Measurements from ENCODE around the gene XPC.
A peak's percentile ranks its signal among the peaks of the same experiment; 100 is the strongest.

XPC gene

DNA sequence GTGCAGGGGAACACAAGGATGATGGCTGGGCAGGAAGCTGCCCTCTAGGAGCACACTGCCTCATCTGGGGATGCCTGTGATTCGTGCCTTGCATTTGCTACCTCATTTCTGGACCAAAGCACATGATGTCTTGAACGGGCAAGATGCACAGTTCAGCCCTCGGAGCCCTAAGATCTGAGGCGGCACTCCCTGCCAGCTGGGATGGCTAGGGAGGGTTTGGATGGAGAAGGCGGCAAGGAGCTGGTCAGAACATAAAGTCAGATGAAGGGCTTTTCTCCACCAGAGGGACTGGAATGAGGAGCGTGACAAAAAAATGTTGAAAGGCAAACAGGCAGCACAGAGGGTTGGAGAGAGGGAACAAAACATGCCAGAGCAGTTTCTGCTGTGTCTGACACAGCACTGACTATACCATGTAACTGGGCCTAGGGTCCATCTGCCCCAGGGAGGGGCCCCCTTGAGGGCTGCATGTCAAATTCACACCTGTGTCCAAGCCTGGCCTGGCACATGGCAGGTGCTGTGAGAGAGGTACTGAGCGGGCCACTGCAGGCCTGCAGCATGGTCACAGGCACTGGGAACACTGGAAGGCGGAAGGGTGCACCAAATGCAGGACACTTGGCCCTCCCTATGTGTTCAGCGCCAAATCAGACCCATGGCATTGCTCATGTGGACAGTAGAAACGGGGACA is 31.9 kb downstream of the XPC start:
- DNase-seq: no peak

DNA sequence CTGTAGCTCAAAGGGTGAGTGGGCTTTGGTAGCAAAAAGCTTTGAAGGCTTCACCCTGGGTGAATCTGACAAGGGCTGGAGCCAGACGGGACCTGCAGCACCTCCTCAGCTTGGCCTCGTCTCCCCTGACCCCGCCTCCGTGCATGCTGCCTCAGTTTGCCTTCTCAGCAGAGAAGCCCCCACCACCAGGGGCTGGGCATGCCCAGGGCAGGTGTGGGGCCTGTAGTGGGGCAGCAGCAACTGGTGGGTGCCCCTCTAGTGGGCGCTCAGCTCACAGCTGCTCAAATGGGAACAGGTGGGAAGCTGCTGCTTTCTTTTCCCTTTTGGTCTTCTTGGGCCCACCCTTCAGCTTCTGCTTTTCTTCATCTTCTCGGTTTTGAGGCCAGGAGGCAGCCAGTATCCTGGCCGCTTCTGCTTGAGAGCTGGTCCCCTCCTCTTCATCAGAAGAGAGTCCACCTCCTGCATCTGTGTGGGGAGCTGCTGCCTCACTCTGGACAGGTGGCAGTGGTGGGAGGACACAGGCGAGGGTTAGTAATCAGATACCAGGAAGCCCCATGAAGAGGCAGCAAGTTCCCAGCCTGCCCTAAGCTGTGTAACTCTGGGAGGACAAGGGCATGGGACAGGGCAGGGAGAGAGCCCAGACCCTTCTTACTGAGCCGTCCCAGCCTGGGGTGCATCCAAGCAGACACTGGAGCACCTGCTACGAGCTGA is 32.6 kb downstream of the XPC start:
- DNase-seq: no peak

DNA sequence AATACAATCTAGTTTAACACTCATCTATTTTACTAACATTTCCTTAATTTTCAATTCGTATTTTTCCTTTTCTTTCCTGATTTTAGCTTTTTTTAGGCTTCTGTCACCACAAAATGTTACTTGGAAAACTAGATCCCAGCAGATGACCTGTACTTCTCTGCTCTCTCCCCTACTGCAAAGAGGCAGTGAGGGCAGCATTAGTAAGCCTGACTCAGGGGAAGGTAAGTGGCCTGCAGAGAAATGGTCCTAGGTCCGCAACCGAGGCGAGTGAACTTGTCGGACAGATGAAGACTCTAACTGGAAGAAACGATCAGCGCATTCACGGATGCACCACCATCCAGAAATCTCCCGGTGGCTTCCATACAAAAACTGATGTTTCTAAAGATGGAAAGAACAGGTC is 33.2 kb downstream of the XPC start:
- DNase-seq: no peak

DNA sequence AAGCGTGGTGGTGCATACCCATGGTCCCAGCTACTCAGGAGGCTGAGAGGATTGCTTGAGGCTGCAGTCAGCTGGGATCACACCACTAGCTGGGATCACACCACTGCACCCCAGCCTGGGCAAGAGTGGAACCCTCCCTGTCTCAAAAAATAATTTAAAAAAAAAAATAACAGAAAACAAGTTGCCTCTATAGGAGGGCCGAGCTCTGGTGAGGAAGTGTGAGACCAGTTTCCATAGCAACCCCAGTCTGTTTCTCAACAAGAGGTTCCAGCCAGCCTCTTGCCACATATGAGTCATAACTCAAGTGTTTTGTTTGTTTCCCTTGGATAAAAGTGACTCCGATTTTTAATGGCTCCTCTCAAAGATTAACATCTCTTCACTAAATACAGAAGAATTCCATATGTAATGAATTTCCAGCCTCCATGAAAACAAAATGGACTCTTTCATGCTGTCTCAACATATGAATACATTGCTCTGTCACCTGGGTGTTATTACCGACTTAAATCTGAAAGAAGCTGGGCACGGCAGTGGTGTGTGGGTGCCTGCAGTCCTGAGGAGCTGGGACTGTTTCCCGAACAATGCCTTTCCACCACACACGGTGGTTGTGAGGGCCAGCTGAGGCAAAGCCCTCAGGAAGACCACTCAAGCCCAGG is 33.9 kb downstream of the XPC start:
- peak; percentile 92 for DNase-seq

DNA sequence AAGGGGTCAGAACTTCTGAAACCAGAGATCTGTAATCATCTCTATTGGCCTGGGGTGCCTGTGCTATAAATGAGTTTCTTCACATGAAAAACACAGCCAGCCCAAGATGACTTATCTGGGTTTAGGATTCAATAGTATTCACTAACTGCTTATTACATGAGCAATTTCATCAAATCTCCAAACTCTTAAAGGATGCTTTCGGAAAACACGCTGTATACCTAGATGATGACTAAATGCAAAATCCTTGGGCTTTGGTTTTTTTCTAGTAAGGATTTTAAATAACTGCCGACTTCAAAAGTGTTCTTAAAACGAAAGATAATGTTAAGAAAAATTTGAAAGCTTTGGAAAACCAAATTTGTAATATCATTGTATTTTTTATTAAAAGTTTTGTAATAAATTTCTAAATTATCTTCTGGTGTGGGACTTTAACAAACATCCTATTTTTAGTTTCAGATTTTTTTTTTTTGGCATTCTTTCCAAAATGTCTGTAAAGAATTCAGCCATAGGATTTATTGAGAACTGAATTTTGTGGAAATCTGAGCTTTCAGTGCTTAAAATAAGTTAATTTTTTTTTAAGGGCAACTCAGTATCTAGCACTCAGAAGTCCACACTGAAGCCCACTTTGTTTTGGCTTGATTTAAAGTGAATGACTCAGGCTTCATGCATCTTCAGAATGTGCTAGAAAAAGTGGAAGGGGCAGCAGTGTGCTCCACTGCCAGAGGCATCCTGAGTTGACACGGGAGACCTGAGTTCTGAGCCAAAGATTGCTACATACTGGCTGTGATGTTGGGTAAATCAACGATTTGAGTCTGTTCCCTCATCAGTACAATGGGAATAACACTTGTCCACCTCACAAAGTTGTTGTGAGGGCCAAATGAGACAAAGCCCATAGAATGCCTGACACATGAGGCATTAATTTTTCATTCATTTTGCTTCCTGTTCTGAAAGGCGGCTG is 34.9 kb downstream of the XPC start:
- no peak for DNase-seq

DNA sequence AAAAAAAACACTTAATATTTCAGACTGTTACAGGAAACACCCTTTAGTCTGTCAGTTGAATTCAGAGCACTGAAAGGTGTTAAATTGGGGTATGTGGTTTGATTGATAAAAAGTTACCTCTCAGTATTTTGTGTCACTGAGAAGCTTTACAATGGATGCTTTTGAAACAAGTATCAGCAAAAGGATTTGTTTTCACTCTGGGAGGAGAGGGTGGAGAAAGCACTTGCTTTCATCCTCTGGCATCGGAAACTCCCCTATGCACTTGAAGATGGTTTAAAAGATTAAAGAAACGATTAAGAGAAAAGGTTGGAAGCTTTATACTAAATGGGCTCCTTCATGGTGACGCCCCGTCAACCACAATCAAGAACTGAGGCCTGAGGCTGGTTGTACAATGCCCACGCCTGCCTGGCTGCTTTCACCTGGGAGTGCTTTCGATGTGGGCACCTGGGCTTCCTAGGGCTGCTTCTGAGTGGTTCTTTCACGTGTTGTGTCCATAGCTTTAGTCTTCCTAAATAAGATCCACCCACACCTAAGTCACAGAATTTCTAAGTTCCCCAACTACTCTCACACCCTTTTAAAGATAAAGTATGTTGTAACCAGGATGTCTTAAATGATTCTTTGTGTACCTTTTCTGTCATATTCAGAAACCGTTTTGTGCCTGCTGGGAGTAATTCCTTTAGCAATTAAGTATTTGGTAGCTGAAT is 35.7 kb downstream of the XPC start:
- DNase-seq: no peak

DNA sequence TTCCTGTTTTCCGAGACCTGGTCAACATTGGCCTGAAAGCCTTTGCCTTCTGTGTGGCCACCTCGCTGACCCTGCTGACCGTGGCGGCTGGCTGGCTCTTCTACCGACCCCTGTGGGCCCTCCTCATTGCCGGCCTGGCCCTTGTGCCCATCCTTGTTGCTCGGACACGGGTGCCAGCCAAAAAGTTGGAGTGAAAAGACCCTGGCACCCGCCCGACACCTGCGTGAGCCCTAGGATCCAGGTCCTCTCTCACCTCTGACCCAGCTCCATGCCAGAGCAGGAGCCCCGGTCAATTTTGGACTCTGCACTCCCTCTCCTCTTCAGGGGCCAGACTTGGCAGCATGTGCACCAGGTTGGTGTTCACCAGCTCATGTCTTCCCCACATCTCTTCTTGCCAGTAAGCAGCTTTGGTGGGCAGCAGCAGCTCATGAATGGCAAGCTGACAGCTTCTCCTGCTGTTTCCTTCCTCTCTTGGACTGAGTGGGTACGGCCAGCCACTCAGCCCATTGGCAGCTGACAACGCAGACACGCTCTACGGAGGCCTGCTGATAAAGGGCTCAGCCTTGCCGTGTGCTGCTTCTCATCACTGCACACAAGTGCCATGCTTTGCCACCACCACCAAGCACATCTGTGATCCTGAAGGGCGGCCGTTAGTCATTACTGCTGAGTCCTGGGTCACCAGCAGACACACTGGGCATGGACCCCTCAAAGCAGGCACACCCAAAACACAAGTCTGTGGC is 36.6 kb downstream of the XPC start:
- no peak for DNase-seq

DNA sequence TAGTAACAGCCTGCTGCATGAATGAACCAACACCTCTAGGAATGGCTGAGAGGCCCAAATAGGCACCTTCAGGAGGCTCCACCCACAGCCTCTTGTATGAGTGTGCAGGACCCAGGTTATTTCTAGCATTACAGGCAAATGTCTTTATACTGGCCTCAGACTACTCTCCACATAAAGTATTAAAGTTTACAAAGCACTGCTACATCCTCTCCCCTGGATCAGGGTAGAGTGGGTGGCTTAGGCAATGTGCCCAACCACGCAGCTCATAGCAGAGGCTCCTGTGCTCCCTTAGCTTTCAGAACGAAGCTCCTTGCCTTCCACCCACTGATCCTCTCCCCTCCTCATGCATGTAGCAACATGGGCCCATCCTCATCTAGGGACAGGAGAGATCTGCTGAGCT is 37.3 kb downstream of the XPC start:
- no peak for DNase-seq

DNA sequence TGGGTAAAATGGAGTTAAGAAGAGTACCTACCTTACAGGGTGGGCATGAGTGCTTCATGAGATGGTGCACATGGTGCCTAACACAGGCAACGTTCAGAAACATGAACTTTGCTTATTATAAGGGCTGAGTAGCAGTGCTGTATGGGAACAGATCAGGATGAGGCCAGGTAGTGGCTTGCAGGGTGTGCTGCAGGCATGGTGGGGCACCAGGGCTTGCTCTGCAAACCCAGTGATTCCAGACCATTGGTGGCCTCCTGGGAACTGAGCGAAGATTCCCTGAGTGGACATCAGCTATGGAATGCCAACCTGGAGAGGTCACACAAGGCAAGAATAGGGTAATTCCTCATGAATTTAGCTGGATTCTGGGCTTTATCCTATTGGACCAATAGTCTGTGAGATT is 37.7 kb downstream of the XPC start:
- DNase-seq: no peak

DNA sequence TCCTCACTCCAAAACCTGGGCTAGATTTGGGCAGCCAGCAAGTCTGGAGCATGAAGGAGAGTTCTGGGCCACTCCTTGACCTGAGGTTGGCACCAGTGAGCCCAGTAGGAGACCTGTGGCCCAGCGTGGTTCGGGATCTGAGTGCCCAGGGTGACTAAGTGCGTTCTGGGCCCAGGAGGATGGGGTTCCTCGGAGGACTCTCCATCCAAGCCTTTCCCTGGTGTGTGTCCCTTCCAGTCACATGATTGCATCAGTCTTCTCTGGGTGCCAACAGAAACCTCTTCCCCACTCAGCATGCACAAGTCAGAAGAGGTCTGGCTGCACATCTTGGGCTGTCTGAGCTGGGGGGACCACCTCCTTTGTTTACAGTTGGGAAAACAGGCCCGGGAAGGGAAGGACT is 38.6 kb downstream of the XPC start:
- no peak for DNase-seq

DNA sequence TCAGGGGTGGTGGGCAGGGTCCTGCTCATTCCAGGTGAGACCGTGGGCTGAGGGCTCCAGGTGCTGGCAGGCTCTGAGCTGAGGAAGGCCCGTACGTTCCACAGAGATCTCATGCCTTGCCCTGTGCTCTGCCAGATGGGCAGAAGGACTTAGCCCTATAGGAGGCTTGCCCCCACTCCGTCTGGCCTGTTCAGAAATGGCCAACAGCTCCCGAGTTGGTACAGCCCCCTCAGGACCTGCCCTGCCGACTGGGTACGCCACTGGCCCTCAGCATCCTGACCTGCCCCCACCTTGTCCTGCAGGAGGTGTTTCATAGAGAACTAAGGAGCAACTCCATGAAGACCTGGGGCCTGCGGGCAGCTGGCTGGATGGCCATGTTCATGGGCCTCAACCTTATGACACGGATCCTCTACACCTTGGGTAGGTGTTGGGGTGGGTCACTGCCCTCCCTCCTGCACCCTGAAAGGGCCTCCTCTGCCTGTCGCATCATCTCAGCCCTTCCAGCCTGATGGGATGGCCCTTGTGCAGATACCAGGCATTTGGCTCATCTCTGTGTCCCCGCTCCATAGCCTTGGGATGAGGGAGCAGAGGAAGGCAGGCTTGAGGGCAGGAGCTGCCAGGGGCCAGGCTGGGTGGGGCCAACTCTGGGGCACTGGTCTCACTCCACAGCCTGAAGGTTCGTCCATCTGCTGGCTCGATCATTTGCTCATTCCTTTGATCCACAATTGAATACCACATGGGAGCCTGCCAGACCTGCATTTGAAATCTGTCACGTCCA is 39.3 kb downstream of the XPC start:
- DNase-seq: no peak

DNA sequence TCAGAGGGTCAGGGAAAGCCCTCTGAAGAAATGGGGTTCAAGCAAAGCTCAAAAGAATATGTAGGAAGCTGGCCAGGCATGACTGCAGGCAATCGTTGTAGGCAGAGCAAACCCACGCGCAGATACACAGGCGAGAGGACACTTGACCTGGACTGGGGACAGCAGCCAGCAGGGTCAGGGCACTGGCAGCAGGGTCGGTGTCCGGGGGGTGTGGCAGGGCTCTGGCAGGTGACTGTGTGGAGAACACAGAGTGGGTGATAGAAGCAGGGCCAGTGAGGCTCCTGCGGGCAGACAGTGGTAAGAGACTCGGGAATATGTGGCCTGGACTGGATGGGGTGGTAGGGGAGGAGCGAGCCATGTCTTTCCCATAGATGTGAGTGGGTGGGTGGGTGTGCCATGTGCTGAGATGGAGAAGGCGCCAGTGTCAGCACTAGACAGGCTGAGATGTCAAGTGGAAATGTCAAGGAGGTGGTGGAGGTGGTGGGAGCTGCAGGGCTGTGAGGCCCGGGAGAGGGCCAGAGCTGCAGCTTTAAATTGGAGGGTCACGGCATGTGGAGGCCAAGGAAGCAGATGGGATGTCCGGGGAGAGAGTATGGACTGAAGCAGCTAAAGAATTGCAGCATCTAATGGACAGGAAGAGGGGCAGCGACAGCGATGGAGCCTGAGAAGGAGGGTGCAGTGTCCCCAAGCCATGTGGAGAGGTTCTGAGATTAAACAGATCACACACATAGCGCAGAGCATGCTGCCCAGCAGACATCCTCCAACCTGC is 40.1 kb downstream of the XPC start:
- DNase-seq: no peak

DNA sequence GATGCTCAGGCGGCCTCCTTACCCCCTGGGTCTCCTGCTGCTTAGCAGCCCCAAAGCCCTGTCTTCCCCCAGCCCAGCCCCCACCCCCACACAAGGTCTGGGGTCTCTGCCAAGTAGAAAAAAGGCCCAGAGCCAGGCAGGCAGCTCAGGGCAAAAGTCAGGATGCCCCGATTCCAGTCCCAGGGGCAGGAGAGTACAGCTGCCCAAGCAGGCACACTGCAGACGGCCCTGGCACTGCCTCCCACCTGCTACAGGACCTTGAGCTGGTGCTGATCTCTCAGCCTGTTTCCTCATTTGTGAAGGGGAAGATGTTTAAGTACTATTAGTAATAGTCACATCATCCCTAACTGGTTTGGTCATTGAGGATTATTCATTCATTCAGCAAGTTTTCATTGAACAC is 41.0 kb downstream of the XPC start:
- DNase-seq: no peak

DNA sequence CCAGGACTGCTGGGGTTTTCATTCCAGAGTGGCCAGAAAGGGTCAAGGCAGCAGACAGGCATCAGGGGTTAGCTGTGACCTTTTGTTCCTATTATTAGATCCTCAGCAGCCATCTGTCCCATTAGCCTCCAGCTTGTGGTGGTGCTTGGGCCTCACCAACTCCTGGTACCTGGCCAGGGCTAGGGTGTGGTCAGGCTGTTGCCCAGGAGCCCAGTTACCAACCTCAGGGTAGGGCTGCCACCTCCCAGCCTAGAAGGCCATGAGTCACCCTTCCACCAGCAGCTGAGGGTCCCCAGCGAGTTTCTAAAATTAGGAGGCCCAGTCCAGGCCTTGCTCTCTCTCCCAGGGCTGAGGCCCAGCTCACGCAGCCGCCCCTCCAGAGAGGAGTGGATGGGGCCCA is 41.4 kb downstream of the XPC start:
- no peak for DNase-seq

DNA sequence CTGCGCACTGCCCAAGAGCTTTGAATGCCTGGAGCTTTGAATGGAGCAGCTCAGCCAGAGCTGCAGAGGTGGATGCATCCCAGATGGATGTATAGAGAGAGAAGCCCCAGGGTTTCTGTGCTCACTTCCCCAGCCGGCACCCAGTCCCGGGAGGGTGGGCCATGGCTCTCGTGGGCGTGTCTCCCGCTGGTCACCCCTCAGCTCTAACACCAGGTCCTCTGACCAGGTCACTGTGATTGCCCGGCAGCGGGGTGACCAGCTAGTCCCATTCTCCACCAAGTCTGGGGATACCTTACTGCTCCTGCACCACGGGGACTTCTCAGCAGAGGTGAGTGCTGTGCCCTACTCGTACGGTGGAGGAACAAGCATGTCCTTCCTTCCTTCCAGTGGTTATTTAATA is 42.8 kb downstream of the XPC start:
- DNase-seq: no peak

DNA sequence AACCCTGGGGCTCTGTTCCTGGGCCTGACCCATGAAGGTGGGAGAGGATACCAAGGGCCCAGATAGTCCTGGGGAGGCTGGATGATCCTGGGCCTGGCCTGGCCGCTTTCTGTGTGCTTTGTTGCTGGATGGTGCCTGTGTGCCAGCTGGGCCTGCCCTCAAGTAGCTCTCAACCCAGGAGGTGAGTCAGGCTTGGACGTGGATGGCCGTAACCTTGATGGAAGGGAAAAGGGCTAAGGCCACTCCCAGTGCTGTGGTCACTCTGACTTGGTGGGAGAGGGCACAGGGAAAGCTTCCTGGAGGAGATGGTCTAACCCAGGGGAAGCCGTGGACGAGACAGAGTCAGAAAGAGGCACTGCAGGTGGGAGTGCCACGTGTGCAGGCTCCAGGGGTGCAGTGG is 44.1 kb downstream of the XPC start:
- DNase-seq: no peak

DNA sequence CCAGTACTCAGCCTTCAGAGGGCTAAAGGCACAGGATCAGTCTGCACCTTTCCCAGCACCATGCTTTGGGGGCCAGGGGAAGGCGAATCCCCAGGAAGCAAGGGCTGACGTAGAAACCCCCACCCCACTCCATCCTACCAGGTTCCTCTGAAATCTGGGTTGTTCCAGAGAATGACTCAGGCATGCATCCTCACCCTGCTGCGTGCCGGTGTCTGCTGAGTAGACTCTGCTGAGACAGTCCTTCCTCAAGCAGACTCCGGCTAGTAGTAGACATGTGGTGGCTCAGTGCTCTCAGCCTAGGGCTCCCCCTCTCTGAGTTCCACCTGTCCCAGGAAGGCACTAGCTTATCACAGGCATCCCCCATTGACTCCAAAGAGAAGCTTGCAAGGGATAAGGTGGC is 44.5 kb downstream of the XPC start:
- no peak for DNase-seq

DNA sequence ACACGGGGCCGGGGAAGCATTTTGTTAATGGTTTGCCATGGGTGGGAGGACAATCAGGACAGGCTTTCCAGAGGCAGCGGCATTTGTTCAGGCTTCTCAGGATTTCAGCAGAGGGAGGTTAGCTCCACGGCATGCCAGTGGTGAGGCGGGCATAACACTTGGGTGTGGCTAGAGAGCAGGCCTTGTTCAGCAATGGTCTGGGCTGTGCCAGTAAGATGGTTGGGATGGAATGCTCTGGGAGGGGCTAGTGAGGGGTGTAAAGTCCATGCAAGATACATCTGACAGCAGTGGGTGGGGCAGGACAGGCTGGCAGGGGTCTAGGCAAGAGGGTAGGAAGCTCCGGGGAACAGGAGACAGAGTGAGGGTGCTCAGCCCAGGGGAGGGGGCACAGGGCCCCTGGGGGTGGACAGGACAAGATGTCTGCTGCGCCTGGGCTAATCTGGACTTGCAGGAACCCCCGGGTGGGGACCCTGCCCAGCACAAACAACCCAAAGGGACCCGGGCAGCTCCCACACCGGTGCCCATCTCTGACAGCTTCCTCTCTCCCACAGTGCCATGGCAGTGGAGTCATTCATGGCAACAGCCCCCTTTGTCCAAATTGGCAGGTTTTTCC is 45.1 kb downstream of the XPC start:
- no peak for DNase-seq

DNA sequence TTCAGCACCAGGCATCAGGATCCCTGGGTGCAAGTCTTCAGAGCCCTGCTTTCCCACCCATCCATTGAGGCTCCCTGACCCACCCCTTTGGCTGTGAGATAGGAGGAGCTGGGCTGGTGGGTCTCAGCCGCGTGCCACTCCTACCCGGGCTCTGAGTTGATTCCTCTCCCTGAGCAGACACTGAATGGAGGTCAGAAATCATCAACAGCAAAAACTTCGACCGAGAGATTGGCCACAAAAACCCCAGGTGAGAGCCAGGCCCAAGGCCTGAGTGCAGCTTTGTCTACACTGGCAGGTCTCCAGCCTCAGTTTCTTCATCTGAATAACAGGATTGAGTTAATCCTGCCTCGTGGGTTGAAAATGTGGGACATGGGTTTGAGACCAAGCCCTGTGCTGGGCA is 45.7 kb downstream of the XPC start:
- DNase-seq: no peak

DNA sequence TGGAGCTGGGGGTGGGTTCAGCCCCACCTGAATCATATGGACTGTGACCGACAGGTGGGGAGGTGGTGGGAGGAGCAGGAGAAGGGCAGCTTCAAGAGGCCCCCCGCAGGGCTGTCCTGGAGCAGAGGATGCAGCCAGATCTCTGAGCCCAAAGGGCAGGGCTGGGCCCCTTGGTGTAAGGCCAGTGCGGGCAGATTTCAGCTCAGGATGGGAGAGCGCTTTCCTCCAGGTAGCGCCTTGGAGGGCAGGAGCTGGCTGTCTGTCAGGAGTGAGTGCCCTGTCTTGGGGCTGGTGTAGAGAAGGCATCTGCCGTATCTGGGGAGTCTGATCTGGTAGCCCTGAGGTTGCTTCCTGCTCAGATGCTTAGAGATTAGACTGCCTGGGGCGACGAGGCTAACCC is 46.3 kb downstream of the XPC start:
- DNase-seq: no peak
